T-helper 2 cell treated with Interferon-gamma antibody and Interleukin-4, amounts not matched to agents 5 μg/mL and 100 μg/mL, for 36 hours (primary cell): Measurements from ENCODE around the gene CLN6.
A peak's percentile ranks its signal among the peaks of the same experiment; 100 is the strongest.

Experiments
- DNase-seq: peaks from one replicate; pipeline ENCODE4 v3.0.0; 2021; ENCODE audit warnings: low spot score
- H3K27ac Mint-ChIP-seq: one replicate; pipeline ENCODE4 v1.8.0; 2021; ENCODE audit warnings: mild to moderate bottlenecking, mixed read lengths
- H3K27me3 Mint-ChIP-seq: one replicate; pipeline ENCODE4 v1.8.0; 2021; ENCODE audit warnings: low read depth, mixed read lengths
- H3K36me3 Mint-ChIP-seq: one replicate; pipeline ENCODE4 v1.8.0; 2021; ENCODE audit warnings: low read depth, mixed read lengths
- H3K4me1 Mint-ChIP-seq: one replicate; pipeline ENCODE4 v1.8.0; 2021; ENCODE audit warnings: low read depth, mixed read lengths
- H3K4me3 Mint-ChIP-seq: one replicate; pipeline ENCODE4 v1.8.0; 2022; ENCODE audit warnings: mild to moderate bottlenecking, moderate library complexity, mixed read lengths
- H3K9me3 Mint-ChIP-seq: one replicate; pipeline ENCODE4 v1.8.0; 2021; ENCODE audit warnings: mixed read lengths

Gene CLN6

DNA sequence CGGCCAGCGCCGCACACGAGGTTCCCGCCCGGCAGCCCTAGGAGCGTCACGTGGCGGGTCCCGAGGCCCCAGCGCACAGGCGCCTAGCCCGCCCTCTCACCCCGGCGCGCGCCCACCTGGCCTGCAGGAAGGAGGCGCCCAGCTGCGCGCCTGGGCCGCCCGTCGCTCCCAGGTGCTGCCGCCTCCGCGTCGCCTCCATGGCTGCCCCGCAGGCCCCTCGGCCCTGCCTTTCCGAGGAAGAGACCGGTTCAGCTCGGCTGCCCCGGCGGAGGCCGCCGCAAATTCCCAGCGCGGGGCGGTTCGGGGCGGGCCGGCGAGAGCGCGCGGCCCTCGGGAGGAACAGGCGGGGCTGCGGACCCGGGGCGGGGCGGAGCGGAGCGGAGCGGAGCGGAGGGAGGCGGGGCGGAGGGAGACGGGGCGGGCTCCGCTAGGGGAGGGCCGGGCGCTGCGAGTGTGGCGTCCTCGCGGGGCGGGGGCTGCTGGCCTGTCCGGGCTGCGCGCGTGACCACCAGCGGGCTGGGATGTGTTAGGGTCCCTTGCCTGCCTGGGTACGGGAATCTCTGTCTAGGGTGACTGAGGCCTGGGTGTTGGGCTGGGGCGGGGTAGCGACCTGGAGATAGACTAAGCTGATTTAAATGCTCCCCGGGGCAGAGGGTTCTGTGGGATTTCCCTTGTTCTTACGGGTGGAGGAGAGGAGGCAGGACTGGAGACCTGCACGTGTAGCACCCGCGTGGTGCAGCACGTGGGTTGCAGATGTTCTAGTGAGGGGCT, at the start of gene CLN6:
CLN6 (minus strand) TSS at position 343 of the 771 bp plus-strand sequence; CDS start at position 199, 144 bp downstream.
- peaks cover 15% of the 10 kb centered on the region for H3K36me3 Mint-ChIP-seq
- peak within 1 kb of the TSS; percentile 99 for H3K4me3 Mint-ChIP-seq
- peaks cover 4% of the 10 kb centered on the region for H3K27me3 Mint-ChIP-seq
- DNase-seq = peak; percentile 81
- peaks cover 34% of the 10 kb centered on the region for H3K4me1 Mint-ChIP-seq
- no peaks in the 10 kb centered on the region for H3K9me3 Mint-ChIP-seq
- peak within 1 kb of the TSS; percentile 89 for H3K27ac Mint-ChIP-seq

DNA sequence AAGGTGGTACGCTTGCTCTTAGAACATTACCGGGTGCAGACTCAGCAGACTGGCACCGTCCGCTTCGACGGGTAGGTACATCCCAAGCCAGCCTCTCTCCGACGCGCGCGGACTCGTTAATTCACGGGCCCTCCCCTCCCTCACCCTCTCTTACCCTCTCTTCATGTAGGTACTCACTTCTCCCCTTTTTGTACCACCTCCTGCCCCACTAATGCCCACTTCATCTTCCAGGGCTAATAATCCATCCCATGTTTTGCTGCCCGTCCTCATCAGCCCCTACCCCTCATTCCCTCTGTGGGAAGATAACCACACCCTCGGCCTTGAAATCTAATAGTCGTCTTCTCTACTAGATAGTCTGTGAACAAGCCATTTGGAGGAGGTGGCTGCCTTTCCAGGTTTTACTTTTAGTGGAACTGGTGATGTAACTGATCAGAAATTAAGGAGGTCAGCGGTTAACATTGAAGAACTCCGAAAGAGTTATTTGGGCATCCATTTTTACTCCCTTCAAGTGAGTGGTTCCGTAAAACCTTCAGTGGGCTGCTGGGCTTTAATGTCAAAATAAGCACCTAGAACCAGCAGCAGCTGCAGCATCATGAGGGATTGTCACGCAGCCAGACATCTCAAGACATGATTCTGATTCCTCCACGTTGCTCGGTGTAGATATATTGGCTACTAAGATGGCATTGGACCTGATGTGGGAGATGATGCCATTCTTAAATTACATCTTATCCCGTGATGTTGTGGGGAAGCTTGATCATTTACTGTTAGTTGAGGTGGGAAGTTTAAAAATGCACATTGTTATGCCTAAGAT, 49.3 kb upstream of the CLN6 start:
- no peaks in the 10 kb centered on the region for H3K9me3 Mint-ChIP-seq
- DNase-seq = no peak
- H3K4me1 Mint-ChIP-seq = peaks cover 38% of the 10 kb centered on the region
- H3K36me3 Mint-ChIP-seq = peaks cover 24% of the 10 kb centered on the region
- peak overlapping the region; percentile 99 for H3K4me3 Mint-ChIP-seq
- peak overlapping the region; percentile 97 for H3K27ac Mint-ChIP-seq
- H3K27me3 Mint-ChIP-seq = no peaks in the 10 kb centered on the region

GRCh38 chr15:68278345-68278594, 48.7 kb upstream of the CLN6 start:
- peak overlapping the region; percentile 99 for H3K4me3 Mint-ChIP-seq
- H3K36me3 Mint-ChIP-seq = peaks cover 24% of the 10 kb centered on the region
- H3K27ac Mint-ChIP-seq = peak overlapping the region; percentile 97
- no peaks in the 10 kb centered on the region for H3K27me3 Mint-ChIP-seq
- peaks cover 38% of the 10 kb centered on the region for H3K4me1 Mint-ChIP-seq
- DNase-seq = no peak
- H3K9me3 Mint-ChIP-seq = no peaks in the 10 kb centered on the region

GRCh38 chr15:68277603-68278344, 48.2 kb upstream of the CLN6 start, which contains the start of gene FEM1B:
TSS of gene FEM1B (plus strand) at chr15:68277745. CDS start at chr15:68278418, 673 bp downstream.
- Mint-ChIP-seq H3K27ac (peak within 1 kb of the TSS; percentile 97), H3K27me3 (no peaks in the 10 kb centered on the region), H3K36me3 (peaks cover 24% of the 10 kb centered on the region), H3K4me1 (peaks cover 38% of the 10 kb centered on the region), H3K9me3 (no peaks in the 10 kb centered on the region), H3K4me3 (peak within 1 kb of the TSS; percentile 99)
- DNase-seq = peak; percentile 88

DNA sequence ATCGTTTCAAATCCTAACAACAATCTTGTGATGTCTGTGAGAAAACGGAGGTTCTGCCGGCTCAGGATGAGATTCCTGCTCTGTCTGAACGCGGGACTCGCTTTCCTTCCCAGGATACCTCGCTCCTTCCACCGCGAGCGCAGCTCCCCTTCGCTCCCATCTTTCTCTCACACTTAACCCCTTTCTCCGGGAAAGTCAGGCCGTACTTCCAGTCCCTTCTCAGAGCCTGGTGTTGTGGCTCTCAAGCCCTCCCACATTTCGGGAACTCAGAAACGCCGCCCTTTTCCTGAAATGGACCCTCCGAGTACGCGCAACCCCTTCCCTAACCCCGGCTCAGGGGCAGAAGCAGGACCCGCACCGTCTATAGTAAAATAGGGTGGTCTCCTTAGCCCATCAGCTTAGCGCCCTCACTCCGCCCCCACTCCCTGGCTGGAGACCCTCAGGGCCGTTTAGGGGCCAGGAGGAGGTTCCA, 47.6 kb upstream of the CLN6 start:
- DNase-seq = peak; percentile 32
- H3K4me1 Mint-ChIP-seq = peaks cover 36% of the 10 kb centered on the region
- peak overlapping the region; percentile 99 for H3K4me3 Mint-ChIP-seq
- H3K27ac Mint-ChIP-seq = peak overlapping the region; percentile 95
- peaks cover 24% of the 10 kb centered on the region for H3K36me3 Mint-ChIP-seq
- no peaks in the 10 kb centered on the region for H3K27me3 Mint-ChIP-seq
- H3K9me3 Mint-ChIP-seq = no peaks in the 10 kb centered on the region

DNA sequence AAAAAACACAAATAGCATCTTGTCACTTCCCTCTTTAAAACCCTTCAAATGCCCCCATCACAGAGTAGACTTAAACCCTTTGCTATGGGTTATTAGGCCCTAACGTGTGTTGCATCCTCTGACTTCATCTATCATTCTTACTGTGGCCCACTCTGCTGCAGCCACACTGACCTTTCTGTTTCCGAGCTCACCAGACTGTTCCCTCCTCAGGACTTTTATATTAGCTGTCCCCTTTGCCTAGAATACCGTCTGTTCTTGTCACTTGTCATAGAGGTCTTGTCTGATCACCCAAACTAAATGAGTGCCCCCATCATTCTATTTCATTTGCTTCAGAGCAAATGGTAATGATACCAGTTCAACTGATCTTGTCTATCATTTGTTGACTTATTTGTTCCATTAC, 47.1 kb upstream of the CLN6 start:
- Mint-ChIP-seq H3K4me1 (peaks cover 32% of the 10 kb centered on the region), H3K36me3 (peaks cover 20% of the 10 kb centered on the region), H3K4me3 (peak overlapping the region; percentile 99), H3K27ac (peak overlapping the region; percentile 95), H3K9me3 (no peaks in the 10 kb centered on the region), H3K27me3 (peaks cover 3% of the 10 kb centered on the region)
- no peak for DNase-seq

GRCh38 chr15:68275165-68275746, 45.7 kb upstream of the CLN6 start:
- no peak overlapping the region for H3K4me3 Mint-ChIP-seq
- DNase-seq = no peak
- peaks cover 17% of the 10 kb centered on the region for H3K36me3 Mint-ChIP-seq
- peaks cover 23% of the 10 kb centered on the region for H3K4me1 Mint-ChIP-seq
- H3K27me3 Mint-ChIP-seq = peaks cover 3% of the 10 kb centered on the region
- no peaks in the 10 kb centered on the region for H3K9me3 Mint-ChIP-seq
- no peak overlapping the region for H3K27ac Mint-ChIP-seq

GRCh38 chr15:68274201-68274848, 44.8 kb upstream of the CLN6 start:
- DNase-seq = no peak
- H3K9me3 Mint-ChIP-seq = no peaks in the 10 kb centered on the region
- H3K27ac Mint-ChIP-seq = no peak overlapping the region
- H3K27me3 Mint-ChIP-seq = peaks cover 7% of the 10 kb centered on the region
- peaks cover 14% of the 10 kb centered on the region for H3K4me1 Mint-ChIP-seq
- H3K36me3 Mint-ChIP-seq = peaks cover 9% of the 10 kb centered on the region
- no peak overlapping the region for H3K4me3 Mint-ChIP-seq

DNA sequence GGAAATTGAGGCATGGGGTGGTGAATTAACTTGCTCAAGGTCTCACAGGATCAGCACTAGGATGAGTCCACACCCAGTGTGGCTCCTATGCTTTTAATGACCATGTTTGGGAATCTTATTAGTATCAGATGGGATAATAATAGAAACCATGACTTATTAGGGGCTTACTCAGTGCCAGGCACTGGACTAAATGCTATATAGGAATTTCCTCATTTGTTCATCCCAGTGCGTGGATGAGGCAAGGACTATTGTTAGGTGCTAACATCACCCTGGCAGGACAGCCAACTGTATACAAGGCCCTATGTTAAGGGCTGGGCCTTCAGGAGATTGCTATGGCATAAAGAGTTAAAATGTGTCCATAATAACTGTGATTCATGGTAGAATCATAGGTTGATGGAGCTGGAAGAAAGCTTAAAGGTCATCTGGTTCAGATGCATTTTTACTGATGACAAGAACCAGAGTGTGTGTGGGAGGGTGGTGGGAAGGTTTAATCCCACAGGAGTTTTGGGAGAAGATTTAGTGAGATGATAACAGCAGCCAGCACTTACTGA, 43.3 kb upstream of the CLN6 start:
- no peak overlapping the region for H3K4me3 Mint-ChIP-seq
- peaks cover 18% of the 10 kb centered on the region for H3K27me3 Mint-ChIP-seq
- no peaks in the 10 kb centered on the region for H3K36me3 Mint-ChIP-seq
- no peak for DNase-seq
- H3K27ac Mint-ChIP-seq = no peak overlapping the region
- peaks cover 11% of the 10 kb centered on the region for H3K4me1 Mint-ChIP-seq
- H3K9me3 Mint-ChIP-seq = no peaks in the 10 kb centered on the region

GRCh38 chr15:68271854-68272471, 42.4 kb upstream of the CLN6 start:
- H3K27me3 Mint-ChIP-seq = peaks cover 26% of the 10 kb centered on the region
- H3K27ac Mint-ChIP-seq = no peak overlapping the region
- peaks cover 8% of the 10 kb centered on the region for H3K4me1 Mint-ChIP-seq
- no peak for DNase-seq
- H3K4me3 Mint-ChIP-seq = no peak overlapping the region
- H3K9me3 Mint-ChIP-seq = no peaks in the 10 kb centered on the region
- H3K36me3 Mint-ChIP-seq = no peaks in the 10 kb centered on the region

- no peaks in the 10 kb centered on the region for H3K9me3 Mint-ChIP-seq
- H3K27ac Mint-ChIP-seq = no peak overlapping the region
- H3K27me3 Mint-ChIP-seq = peaks cover 48% of the 10 kb centered on the region
- H3K4me3 Mint-ChIP-seq = no peak overlapping the region
- no peak for DNase-seq
- no peaks in the 10 kb centered on the region for H3K4me1 Mint-ChIP-seq
- H3K36me3 Mint-ChIP-seq = no peaks in the 10 kb centered on the region
These were observed 38.9 kb upstream of the CLN6 start for GRCh38 chr15:68268405-68268804.

DNA sequence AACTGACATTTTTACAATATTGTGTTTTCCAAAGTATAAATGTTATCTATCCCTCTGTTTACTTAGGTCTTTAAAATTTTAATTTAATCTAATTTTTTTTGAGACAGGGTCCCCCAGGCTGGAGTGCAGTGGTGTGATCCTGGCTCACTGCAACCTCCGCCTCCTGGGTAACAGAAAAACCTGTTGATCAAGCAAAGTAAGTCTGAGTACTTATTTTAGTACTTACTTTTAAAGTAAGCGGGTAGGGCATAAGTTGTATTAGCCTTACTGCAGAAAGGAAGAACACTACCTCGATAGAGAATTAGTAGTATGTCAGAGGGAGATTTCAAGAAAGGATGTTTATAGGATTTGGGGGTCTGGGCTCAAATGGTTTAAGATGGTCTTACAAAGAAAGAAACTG, 36.1 kb upstream of the CLN6 start:
- Mint-ChIP-seq H3K27ac (no peak overlapping the region), H3K27me3 (peaks cover 56% of the 10 kb centered on the region), H3K4me1 (no peaks in the 10 kb centered on the region), H3K36me3 (no peaks in the 10 kb centered on the region), H3K4me3 (no peak overlapping the region), H3K9me3 (no peaks in the 10 kb centered on the region)
- DNase-seq = no peak

DNA sequence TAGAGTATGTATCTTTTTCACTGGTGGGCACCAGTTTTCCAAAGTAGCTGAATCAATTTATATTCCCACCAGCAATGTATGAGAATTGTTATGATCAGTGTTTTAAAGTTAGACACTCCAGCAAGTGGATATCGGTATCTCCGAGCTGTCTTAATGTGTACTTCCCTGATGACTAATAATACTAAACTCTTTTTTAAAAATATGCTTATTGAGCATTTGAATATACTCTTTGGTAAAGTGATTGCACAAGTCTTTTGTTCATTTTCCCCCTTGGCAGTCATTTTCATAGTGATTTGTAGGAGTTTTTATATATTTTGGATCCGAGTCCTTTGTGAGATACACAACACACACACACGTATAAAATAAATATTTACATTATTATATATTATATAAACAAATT, 35.6 kb upstream of the CLN6 start:
- Mint-ChIP-seq H3K4me1 (no peaks in the 10 kb centered on the region), H3K9me3 (no peaks in the 10 kb centered on the region), H3K36me3 (no peaks in the 10 kb centered on the region), H3K27me3 (peaks cover 56% of the 10 kb centered on the region), H3K27ac (no peak overlapping the region), H3K4me3 (no peak overlapping the region)
- DNase-seq = no peak
